IMR-90 (cell line): ENCODE results near the gene DAPL1. TPM values are rescaled to one million over a fixed set of nuclear protein-coding genes. Genes with fewer than 3 reads are reported as not detected.
A peak's percentile ranks its signal among the peaks of the same experiment; 100 is the strongest.

Source experiments
- ATAC-seq: fragments of 200-7000 bp; cut with Tn5 transposase; 2 replicates; pipeline ENCODE4 v1.9.1; 2020; ENCODE audit warnings: low read depth, mild to moderate bottlenecking, moderate library complexity
- BruUV-seq: library from RNA; stranded (reverse); fragments of 400-500 nt; replicated peaks from 2 replicates; lab custom pipeline; 2021; lab: Mats Ljungman, UMichigan
- CTCF ChIA-PET: fragments of 300-600 bp; formaldehyde crosslinking; extraction: SDS; loops from one replicate; lab custom pipeline; 2021; ENCODE audit warnings: antibody characterized with exemption; lab: Yijun Ruan, JAX
- POLR2A ChIA-PET: fragments of 300-600 bp; sonication (Branson Sonifier 250); formaldehyde crosslinking; loops from one replicate; lab custom pipeline; 2022; ENCODE audit warnings: antibody characterized with exemption; ENCODE audit not compliant: unreplicated experiment; lab: Charles Lee
- DNase-seq: peaks from one replicate; pipeline ENCODE4 v3.0.0; 2013
- H2AFZ ChIP-seq: replicated peaks from 2 replicates; pipeline ENCODE3; 2013; ENCODE audit warnings: low read length, mild to moderate bottlenecking; ENCODE audit not compliant: poor library complexity
- H2AK5ac ChIP-seq: 2 replicates; pipeline ENCODE4 v1.6.1; 2013; ENCODE audit warnings: low read depth, low read length, inconsistent platforms
- H2AK9ac ChIP-seq: replicated peaks from 2 replicates; pipeline ENCODE3; 2013; ENCODE audit warnings: mild to moderate bottlenecking, low read depth, low read length, moderate library complexity; ENCODE audit not compliant: poor library complexity
- H2BK120ac ChIP-seq: 2 replicates; pipeline ENCODE4 v1.6.1; 2013; ENCODE audit warnings: low read depth, low read length, inconsistent platforms
- H2BK15ac ChIP-seq: 3 replicates; pipeline ENCODE4 v1.6.1; 2013; ENCODE audit warnings: low read depth, low read length, inconsistent platforms
- H2BK20ac ChIP-seq: 2 replicates; pipeline ENCODE4 v1.6.1; 2013; ENCODE audit warnings: low read depth, mild to moderate bottlenecking, inconsistent platforms, low read length, moderate library complexity
- H2BK5ac ChIP-seq: 2 replicates; pipeline ENCODE4 v1.6.1; 2013; ENCODE audit warnings: mild to moderate bottlenecking, low read depth, low read length, inconsistent platforms; ENCODE audit not compliant: poor library complexity, severe bottlenecking
- H3K14ac ChIP-seq: replicated peaks from 2 replicates; pipeline ENCODE4 v1.6.1; 2013; ENCODE audit warnings: low read depth, low read length, inconsistent platforms
- H3K18ac ChIP-seq: 2 replicates; pipeline ENCODE4 v1.6.1; 2013; ENCODE audit warnings: low read depth, low read length, control low read depth
- H3K23ac ChIP-seq: 2 replicates; pipeline ENCODE4 v1.6.1; 2013; ENCODE audit warnings: low read depth, low read length, inconsistent platforms
- H3K27ac ChIP-seq: 2 replicates; pipeline ENCODE4 v1.5.1; 2013; ENCODE audit warnings: mild to moderate bottlenecking, control low read depth, low read length; ENCODE audit not compliant: insufficient read depth
- H3K27me3 ChIP-seq: 2 replicates; pipeline ENCODE4 v1.6.1; 2013; ENCODE audit warnings: low read length; ENCODE audit not compliant: control insufficient read depth, insufficient read depth
- H3K36me3 ChIP-seq: 2 replicates; pipeline ENCODE4 v1.6.1; 2013; ENCODE audit warnings: low read length, mixed read lengths; ENCODE audit not compliant: control insufficient read depth, insufficient read depth
- H3K4ac ChIP-seq: 2 replicates; pipeline ENCODE4 v1.6.1; 2013; ENCODE audit warnings: low read depth, low read length, inconsistent platforms
- H3K4me1 ChIP-seq: 2 replicates; pipeline ENCODE4 v1.6.1; 2013; ENCODE audit warnings: low read length, mixed read lengths; ENCODE audit not compliant: control insufficient read depth, insufficient read depth
- H3K4me2 ChIP-seq: 2 replicates; pipeline ENCODE4 v1.6.1; 2013; ENCODE audit warnings: low read depth, mild to moderate bottlenecking, control low read depth, low read length, moderate library complexity
- H3K4me3 ChIP-seq: 2 replicates; pipeline ENCODE4 v1.5.1; 2013; ENCODE audit warnings: low read depth, mild to moderate bottlenecking, control low read depth, low read length, moderate library complexity; ENCODE audit not compliant: insufficient read depth
- H3K56ac ChIP-seq: 2 replicates; pipeline ENCODE4 v1.6.1; 2013; ENCODE audit warnings: low read length, inconsistent platforms; ENCODE audit not compliant: insufficient read depth; ENCODE audit errors: extremely low read depth
- H3K79me1 ChIP-seq, 2 experiments: 2 replicates each; pipeline ENCODE4 v1.6.1; 2013; ENCODE audit warnings: low read length in 2 of 2, inconsistent platforms in 1 of 2, low read depth in 1 of 2
- H3K9ac ChIP-seq: 2 replicates; pipeline ENCODE4 v1.6.1; 2013; ENCODE audit warnings: low read depth, low read length, control low read depth
- H3K9me1 ChIP-seq: 2 replicates; pipeline ENCODE4 v1.6.1; 2013; ENCODE audit warnings: low read length, inconsistent platforms; ENCODE audit not compliant: insufficient read depth
- H3K9me3 ChIP-seq: 2 replicates; pipeline ENCODE4 v1.6.1; 2013; ENCODE audit warnings: low read length; ENCODE audit not compliant: control insufficient read depth, insufficient read depth
- H4K20me1 ChIP-seq: 2 replicates; pipeline ENCODE4 v1.6.1; 2013; ENCODE audit warnings: low read length, inconsistent platforms; ENCODE audit not compliant: insufficient read depth
- H4K5ac ChIP-seq: 2 replicates; pipeline ENCODE4 v1.6.1; 2013; ENCODE audit warnings: mild to moderate bottlenecking, low read depth, low read length, control low read depth
- H4K8ac ChIP-seq, 2 experiments: 2 replicates each; pipeline ENCODE4 v1.6.1; 2013; ENCODE audit warnings: low read depth in 2 of 2, low read length in 2 of 2, control low read depth in 1 of 2, inconsistent platforms in 1 of 2
- H4K91ac ChIP-seq: 2 replicates; pipeline ENCODE4 v1.6.1; 2013; ENCODE audit warnings: low read depth, low read length, inconsistent platforms; ENCODE audit not compliant: insufficient read depth
- BHLHE40 ChIP-seq: fragments of 150-350 bp; IDR thresholded peaks from 2 replicates; pipeline ENCODE4 v1.6.1; 2016; ENCODE audit warnings: mild to moderate bottlenecking, low read depth, low read length
- CEBPB ChIP-seq: IDR thresholded peaks from 2 replicates; pipeline ENCODE4 v1.6.1; 2012; ENCODE audit warnings: low read depth, low read length, improper control_type of control experiment
- MAFK ChIP-seq: IDR thresholded peaks from 2 replicates; pipeline ENCODE4 v1.6.1; 2012; ENCODE audit warnings: low read depth, low read length, improper control_type of control experiment
- POLR2A ChIP-seq: IDR thresholded peaks from 2 replicates; pipeline ENCODE4 v1.6.1; 2012; ENCODE audit warnings: mild to moderate bottlenecking, low read depth, low read length
- WGBS, 2 experiments: methylation state at CpG; one replicate each; pipeline versions ENCODE4 v1.1.5 to v1.1.7; 2013; ENCODE audit warnings: missing lambda C conversion rate in 2 of 2; ENCODE audit not compliant: insufficient read length in 1 of 2; ENCODE audit errors: extremely low coverage in 2 of 2; 5-methylcytosine and 5-hydroxymethylcytosine counted together
- dilution Hi-C: fragments of 300-500 bp; cut with HindIII; formaldehyde crosslinking; loops from one replicate; pipeline ENCODE4 v1.14.3; 2018; ENCODE audit warnings: low sequenced_read_pairs; ENCODE audit not compliant: unreplicated experiment
- in situ Hi-C: fragments of 300-500 bp; cut with MboI; formaldehyde crosslinking; loops from 3 replicates; pipeline ENCODE4 v1.14.3; 2019; ENCODE audit warnings: low sequenced_read_pairs, inconsistent platforms, mixed read lengths
- intact Hi-C: fragments of 100-400 bp; cut with micrococcal nuclease; formaldehyde crosslinking; loops from 2 replicates; pipeline ENCODE4 v1.10.0; 2022
- polyA plus RNA-seq, 3 experiments: library from polyadenylated mRNA; depleted of rRNA; stranded (reverse); fragments of >200 nt; gene quantifications; 2 replicates each; pipeline ENCODE4 v1.2.3, GENCODE V29; 2012; ENCODE audit warnings: low replicate concordance in 1 of 3
- total RNA-seq: library from RNA; depleted of rRNA; stranded (reverse); fragments of >200 nt; gene quantifications from 2 replicates; pipeline ENCODE4 v1.2.3, GENCODE V29; 2012

DAPL1 gene
- total and polyA plus RNA-seq, 2 of the 4 experiments (the other 2 are of a cell fraction): not detected

DNA sequence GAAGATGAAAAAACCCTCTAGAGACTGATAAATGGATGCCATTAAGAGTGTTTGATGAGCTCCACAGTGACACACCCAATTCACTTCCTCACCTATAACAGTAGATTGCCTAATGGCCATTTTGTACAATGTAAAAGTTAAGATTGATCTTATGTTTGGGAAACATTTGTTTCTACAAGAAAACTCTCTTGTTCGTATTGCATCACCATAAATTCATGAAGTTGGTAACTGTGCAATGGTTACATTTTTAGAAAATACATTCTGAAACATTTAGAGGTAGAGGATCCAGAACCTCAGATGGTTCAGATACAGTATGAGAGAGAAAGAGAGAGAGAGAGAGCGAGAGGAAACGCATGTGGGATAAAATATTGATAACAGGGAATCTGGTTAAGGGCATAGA is 31.8 kb downstream of the DAPL1 start:
- Histone ChIP-seq H3K56ac (no peak overlapping the region), H3K14ac (no peak overlapping the region), H3K23ac (no peak overlapping the region), H2BK120ac (no peak overlapping the region), H3K36me3 (no peaks in the 10 kb centered on the region), H3K4ac (no peak overlapping the region), H4K20me1 (no peaks in the 10 kb centered on the region), H3K27ac (no peak overlapping the region), H3K27me3 (peaks cover 3% of the 10 kb centered on the region), H3K9me3 (no peaks in the 10 kb centered on the region), H3K4me2 (no peak overlapping the region), H2BK20ac (no peak overlapping the region), H2AFZ (no peak overlapping the region), H3K4me1 (no peaks in the 10 kb centered on the region), H4K91ac (no peak overlapping the region), H3K79me1 (no peaks in the 10 kb centered on the region), H2AK9ac (no peak overlapping the region), H3K9ac (no peak overlapping the region), H4K8ac (no peak overlapping the region), H4K5ac (no peak overlapping the region), H2BK15ac (no peak overlapping the region), H3K4me3 (no peak overlapping the region), H2AK5ac (no peak overlapping the region), H2BK5ac (no peak overlapping the region), H3K18ac (no peak overlapping the region), H3K9me1 (no peaks in the 10 kb centered on the region)
- CTCF ChIA-PET: no interaction called here
- no peak for ATAC-seq
- intact Hi-C loops: no loop called here
- dilution Hi-C loops: no loop called here
- no TSS peak for BruUV-seq
- no peak for DNase-seq
- TF ChIP-seq POLR2A: no peak
- TF ChIP-seq BHLHE40: no peak
- no peak for TF ChIP-seq MAFK
- peak; percentile 56 for TF ChIP-seq CEBPB
- WGBS, 2 experiments: no CpG with 5 or more reads among the region's 3 CpGs
- POLR2A ChIA-PET: interaction anchor here (0.6 kb wide), 1 partner anchor 200 kb away, joined by 4 read pairs; no protein-coding TSS in a partner anchor
- in situ Hi-C loops: no loop called here
